Small intestine (tissue), 4 donors: ENCODE results near the gene CCDC60. TPM values are rescaled to one million over a fixed set of nuclear protein-coding genes. Genes with fewer than 3 reads are reported as not detected.

Experiments
- polyA plus RNA-seq, 4 donors: library from polyadenylated mRNA; stranded (reverse) in 3 of 4; unstranded in 1 of 4; fragments of 200-250 nt in 3 of 4; fragments of 120-200 nt in 1 of 4; gene quantifications; one replicate each; pipeline versions ENCODE4 v1.2.1 to v1.2.3, GENCODE V29; 2013
- donor health status: healthy with polysubstance abuse.
- donor health status: Bipolar disorder and iron deficiency.
- donor health status: healthy.

Gene CCDC60
- polyA plus RNA-seq, 4 donors: not detected

Other genes with a start within 250 kb of the CCDC60 start
- 10 to 100 TPM in 1 of 4 donors, 1 to 10 TPM in 3; 1.0 to 12.9 (median 4.0) TPM for gene HSPB8, start 155.8 kb upstream of the CCDC60 start, polyA plus RNA-seq